GM21619 (cell line): ENCODE results near the gene ADCY3.

Experiments used
- ATAC-seq: cut with Tn5 transposase; IDR thresholded peaks from one replicate; pipeline ENCODE4 v1.9.1; 2021; ENCODE audit not compliant: unreplicated experiment

Gene ADCY3

GRCh38 chr2:24875901-24876300, 44.1 kb downstream of the ADCY3 start:
- no peak for ATAC-seq

GRCh38 chr2:24875272-24875671, 44.8 kb downstream of the ADCY3 start:
- ATAC-seq = no peak

- ATAC-seq = no peak
Observed at GRCh38 chr2:24874035-24874434, 46.0 kb downstream of the ADCY3 start.

GRCh38 chr2:24873619-24874018, 46.4 kb downstream of the ADCY3 start:
- no peak for ATAC-seq

- ATAC-seq = no peak
Observed at GRCh38 chr2:24872344-24873115, 47.5 kb downstream of the ADCY3 start.

- no peak for ATAC-seq
Observed at GRCh38 chr2:24871852-24872333, 48.1 kb downstream of the ADCY3 start.

GRCh38 chr2:24870891-24871705, 48.9 kb downstream of the ADCY3 start:
- ATAC-seq = no peak

GRCh38 chr2:24870440-24870839, 49.6 kb downstream of the ADCY3 start:
- no peak for ATAC-seq

- ATAC-seq = no peak
Observed at GRCh38 chr2:24866946-24867345, 53.1 kb downstream of the ADCY3 start.

GRCh38 chr2:24863641-24864040, 56.4 kb downstream of the ADCY3 start:
- no peak for ATAC-seq

GRCh38 chr2:24861500-24861899, 58.5 kb downstream of the ADCY3 start:
- ATAC-seq = no peak

GRCh38 chr2:24860631-24861030, 59.4 kb downstream of the ADCY3 start:
- no peak for ATAC-seq

GRCh38 chr2:24859968-24860600, 60.0 kb downstream of the ADCY3 start:
- no peak for ATAC-seq

GRCh38 chr2:24858996-24859395, 61.0 kb downstream of the ADCY3 start:
- no peak for ATAC-seq

- no peak for ATAC-seq
Observed at GRCh38 chr2:24857746-24858145, 62.3 kb downstream of the ADCY3 start.

- ATAC-seq = no peak
Observed at GRCh38 chr2:24856791-24857211, 63.2 kb downstream of the ADCY3 start.

GRCh38 chr2:24855726-24856125, 64.3 kb downstream of the ADCY3 start:
- ATAC-seq = no peak

GRCh38 chr2:24855022-24855622, 64.9 kb downstream of the ADCY3 start:
- no peak for ATAC-seq

- ATAC-seq = no peak
Observed at GRCh38 chr2:24853996-24854395, 66.0 kb downstream of the ADCY3 start.

- ATAC-seq = no peak
Observed at GRCh38 chr2:24853046-24853445, 67.0 kb downstream of the ADCY3 start.

- ATAC-seq = no peak
Observed at GRCh38 chr2:24852431-24853020, 67.5 kb downstream of the ADCY3 start.
